ENCODE results near the gene ABCA3.
A peak's percentile ranks its signal among the peaks of the same experiment; 100 is the strongest.

DNA sequence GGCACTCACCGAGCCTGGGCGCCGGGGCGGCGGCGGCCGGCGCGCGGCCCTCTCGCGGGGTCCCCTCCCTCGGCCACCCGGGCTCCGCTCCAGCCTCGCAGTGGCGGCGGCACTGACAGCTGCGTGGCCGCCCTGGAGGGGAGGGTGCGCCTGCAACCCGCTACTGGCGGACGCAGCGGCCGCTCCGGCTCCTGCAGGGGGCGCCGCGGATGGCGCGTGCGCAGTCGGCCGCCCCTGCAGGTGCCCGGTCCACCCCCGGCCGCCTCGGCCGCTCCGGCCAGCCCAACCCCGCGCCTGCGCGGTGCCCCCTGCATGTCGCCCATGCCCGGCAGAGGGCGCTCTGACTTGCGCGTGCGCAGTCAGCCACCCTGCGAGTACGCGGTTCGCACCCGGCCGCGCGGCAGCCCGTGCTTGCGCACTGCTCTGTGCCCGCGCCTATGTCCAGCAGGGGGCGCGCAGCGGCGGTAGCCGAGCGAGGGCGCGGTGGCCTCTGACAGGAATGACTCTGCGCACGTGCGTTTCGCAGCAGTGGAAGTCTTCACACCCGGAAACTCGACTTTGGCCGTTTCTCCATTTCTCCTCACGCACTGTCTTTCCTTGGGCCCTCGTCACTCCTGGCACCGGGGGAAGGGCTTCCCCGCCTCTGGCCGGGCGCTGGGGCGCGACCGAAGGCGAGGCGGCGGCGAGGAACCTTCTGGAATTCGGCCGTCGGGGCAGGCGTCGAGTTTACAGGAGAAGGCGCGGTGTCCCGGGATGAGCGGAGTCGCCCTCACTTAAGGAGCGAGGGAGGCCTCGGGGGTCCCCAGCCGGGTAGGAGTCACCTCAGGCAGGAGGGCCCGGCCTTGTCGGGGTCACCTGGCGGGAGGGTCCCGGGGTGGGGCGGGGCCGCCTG, at the start of gene ABCA3:
- TF ChIP-seq POLR2A (IDR thresholded peaks at IDR 0.05) (no peak), EP300 (IDR thresholded peaks at IDR 0.05; ENCODE audit: low read depth) (no peak), POLR2AphosphoS5 (IDR thresholded peaks at IDR 0.05) (peak in 2 of 3 donors; percentile 28 to 57)
- TF ChIP-seq, protein P1, sequence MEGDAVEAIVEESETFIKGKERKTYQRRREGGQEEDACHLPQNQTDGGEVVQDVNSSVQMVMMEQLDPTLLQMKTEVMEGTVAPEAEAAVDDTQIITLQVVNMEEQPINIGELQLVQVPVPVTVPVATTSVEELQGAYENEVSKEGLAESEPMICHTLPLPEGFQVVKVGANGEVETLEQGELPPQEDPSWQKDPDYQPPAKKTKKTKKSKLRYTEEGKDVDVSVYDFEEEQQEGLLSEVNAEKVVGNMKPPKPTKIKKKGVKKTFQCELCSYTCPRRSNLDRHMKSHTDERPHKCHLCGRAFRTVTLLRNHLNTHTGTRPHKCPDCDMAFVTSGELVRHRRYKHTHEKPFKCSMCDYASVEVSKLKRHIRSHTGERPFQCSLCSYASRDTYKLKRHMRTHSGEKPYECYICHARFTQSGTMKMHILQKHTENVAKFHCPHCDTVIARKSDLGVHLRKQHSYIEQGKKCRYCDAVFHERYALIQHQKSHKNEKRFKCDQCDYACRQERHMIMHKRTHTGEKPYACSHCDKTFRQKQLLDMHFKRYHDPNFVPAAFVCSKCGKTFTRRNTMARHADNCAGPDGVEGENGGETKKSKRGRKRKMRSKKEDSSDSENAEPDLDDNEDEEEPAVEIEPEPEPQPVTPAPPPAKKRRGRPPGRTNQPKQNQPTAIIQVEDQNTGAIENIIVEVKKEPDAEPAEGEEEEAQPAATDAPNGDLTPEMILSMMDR (IDR thresholded peaks at IDR 0.05), result peak; percentile 98 to 100 (median 99)
